Stimulated activated CD4-positive, alpha-beta T cell treated with anti-CD3 and anti-CD28 coated beads, Interleukin-2, amount 100 ng/mL, for 48 hours (primary cell): ENCODE measurements around the gene PCNT.
A peak's percentile ranks its signal among the peaks of the same experiment; 100 is the strongest.
"Not testable (repeated sequence)": the region's sequence is repeated elsewhere in the genome, so short reads cannot be mapped to it uniquely, and the experiment has no call there.

ENCODE experiments used
- DNase-seq, 2 donors: peaks; one replicate each; pipeline ENCODE4 v3.0.0-alpha.2; 2020

Gene PCNT

DNA sequence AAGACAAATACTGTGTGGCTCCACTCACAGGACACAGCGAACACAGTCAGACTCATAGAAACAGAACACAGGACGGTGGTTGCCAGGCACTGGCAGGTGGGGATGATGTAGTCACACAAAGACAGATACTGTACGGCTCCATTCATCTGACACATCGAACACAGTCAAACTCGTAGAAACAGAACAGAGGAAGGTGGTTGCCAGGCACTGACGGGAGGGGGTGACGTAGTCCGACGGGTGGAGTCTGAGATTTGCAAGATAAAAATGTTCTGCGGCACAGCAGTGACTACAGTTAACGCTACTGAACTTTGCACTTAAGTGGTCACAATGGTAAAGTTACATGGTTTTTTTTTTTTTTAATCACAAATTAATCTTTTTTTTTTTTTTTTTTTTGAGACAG is 19.0 kb upstream of the PCNT start:
- DNase-seq = no peak

DNA sequence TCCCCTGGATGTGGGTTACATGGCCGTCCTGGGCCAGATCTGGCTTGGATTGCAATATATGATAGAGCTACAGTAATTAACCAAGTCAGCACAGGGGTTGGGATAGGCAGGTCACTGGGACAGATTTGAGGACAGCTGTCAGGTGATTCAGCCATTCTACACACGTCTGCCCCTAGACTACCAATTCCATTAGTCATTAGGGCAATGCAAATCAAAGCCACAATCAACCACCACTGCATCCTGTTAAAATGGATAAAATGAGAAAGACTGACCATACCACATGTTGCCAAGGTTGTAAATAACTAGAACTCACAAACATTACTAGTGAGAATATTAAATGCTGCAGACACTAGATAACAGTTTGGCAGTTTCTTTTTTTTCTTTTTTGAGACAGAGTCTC is 16.3 kb upstream of the PCNT start:
- DNase-seq = no peak

DNA sequence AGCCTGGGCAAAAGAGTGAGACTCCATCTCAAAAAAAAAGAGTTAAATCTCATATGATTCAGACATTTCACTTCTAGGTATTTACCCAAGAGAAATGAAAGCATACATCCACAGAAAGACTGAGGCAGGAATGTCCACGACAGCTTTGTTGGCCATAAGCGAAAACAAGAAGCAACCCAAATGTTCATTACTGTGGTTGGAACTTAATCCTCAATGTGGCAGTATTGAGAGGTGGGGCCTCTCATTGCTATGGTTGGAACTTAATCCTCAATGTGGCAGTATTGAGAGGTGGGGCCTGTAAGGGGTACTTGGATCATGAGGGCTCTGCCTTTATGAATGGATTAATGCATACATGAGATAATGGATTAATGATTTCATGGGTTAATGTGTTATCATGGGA is 15.5 kb upstream of the PCNT start:
- no peak for DNase-seq

DNA sequence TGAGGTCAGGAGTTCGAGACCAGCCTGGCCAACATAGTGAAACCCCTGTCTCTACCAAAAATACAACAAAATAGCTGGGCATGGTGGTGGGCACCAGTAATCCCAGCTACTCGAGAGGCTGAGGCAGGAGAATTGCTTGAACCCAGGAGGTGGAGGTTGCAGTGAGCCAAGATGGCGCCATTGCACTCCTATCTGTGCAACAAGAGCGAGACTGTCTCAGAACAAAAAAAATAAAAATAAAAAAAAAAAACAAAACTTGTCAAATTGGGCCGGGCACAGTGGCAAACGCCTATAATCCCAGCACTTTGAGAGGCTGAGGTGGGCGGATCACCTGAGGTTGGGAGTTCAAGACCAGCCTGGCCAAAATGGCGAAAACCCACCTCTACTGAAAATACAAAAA is 13.7 kb upstream of the PCNT start:
- not testable (repeated sequence) for DNase-seq

DNA sequence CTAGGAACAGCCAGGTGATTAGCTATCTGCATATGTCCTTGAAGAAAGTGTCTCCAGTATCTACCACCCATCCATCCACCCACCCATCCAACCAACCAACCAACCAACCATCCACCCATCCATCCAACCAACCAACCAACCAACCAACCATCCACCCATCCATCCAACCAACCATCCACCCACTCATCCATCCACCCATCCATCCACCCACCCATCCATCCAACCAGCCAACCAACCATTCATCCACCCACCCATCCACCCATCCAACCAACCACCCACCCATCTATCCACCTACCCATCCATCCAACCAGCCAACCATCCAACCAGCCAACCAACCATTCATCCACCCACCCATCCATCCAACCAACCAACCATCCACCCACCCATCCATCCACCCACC is 12.4 kb upstream of the PCNT start:
- DNase-seq = no peak

DNA sequence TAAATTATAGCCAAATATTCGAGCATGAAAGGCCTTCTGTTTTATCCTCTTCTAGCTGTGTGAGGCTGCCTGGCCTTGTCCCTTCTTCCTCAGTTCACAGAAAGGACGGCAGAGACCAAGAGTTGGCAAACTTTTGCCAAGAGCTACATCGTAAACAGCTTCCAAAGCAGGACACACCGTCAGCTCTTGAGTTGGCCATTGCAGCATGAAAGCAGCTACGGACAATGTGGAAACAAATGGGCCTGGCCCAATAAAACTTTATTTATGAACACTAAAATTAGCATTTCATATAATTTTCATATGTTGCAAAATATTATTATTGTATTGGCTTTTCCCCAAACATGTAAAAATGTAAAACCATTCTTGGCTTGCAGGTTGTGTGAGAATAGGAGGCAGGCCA is 11.0 kb upstream of the PCNT start:
- no peak for DNase-seq

DNA sequence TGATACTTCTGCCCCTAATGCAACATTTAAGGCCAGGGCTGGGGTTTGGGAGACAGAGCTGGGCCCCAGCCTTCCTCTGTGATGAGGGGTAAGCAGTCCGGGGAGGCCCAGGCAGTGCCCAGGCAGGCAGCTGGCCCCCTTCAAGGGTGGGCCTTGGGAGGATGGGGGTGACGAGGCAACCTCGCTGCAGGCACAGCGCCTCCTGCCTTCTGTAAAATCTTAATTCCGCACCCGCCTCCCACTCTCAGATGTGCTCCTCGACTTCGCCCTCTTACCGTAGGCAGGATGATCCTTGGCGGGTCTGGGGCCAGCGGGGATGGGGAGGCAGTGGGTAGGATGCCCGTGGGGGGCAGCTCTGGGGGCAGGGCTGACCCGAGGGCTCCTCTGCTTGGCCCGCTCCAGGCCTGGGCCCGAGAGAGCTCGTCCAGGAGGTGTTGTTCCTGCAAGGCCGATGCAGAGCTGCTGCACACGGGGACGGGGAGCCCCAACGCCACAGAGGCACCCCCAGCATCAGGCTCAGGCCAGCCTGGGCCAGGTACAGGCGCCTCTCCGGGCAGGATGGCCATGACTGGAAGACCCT is 9.4 kb upstream of the PCNT start:
- DNase-seq = no peak

DNA sequence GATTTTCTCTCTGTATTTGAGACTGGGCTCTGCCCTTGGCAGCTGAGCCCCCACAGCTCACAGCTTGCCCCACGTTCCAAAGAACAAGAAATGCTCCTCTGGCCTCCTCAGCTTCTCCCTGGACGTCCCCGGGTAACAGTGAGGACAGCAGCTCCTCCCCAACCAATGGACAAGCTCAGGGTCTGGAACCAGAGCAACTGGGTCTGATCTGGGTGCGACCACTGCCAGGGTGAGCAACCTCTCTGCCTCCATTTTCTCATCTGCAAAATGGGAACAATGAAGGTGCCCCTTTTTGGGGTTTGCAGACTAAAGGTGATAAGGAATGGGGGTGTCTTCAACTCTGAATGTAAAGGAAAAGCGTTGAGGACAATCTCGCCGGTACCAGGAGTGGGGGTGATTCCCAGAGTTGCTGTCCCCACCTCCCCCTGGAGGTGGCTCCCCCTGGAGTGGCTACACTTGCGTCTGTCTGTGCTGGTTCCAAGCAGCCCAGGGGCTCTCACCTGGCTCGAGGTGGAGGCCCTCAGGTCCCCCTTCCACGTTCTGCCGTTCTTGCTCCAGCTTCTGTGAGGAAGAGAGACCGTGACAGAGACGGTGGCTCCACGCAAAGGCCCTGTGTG is 7.1 kb upstream of the PCNT start:
- no peak for DNase-seq

DNA sequence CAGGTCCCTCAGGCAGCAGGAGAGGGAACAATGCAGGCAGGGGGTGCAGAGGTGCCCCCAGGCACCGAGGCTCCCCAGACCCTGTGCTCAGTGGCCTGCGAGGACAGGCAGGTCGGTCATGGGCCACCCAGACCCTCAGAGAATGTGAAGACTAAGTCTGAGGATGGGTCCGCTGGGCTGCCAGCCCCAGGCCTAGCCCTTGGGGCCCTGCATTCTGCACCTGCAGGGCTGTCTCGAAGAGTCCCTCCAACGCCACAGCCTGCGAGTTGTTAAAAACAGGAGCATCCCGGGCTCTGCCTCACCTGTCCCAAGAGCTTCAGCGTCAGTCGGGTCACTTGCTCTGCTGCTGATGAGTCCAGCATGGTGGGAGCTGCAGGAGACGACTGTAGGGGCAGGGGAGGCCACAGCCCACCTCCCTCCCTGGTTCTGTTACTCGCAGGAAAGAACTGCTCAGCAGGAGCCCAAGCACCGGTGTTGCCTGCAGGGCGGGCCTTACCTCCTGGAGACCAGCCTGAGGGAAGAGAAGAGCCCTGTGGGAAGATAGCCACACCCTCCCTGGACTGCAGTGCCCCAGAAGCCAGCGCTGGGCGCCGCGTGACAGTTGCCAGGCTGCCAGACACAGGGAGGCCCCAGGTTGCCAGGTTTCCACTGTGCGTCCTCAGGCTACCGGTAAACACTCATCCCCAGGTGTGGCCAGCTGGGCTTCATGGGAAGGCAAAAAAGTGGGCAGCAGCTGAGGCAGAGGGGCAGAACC is 6.1 kb upstream of the PCNT start:
- DNase-seq = no peak

DNA sequence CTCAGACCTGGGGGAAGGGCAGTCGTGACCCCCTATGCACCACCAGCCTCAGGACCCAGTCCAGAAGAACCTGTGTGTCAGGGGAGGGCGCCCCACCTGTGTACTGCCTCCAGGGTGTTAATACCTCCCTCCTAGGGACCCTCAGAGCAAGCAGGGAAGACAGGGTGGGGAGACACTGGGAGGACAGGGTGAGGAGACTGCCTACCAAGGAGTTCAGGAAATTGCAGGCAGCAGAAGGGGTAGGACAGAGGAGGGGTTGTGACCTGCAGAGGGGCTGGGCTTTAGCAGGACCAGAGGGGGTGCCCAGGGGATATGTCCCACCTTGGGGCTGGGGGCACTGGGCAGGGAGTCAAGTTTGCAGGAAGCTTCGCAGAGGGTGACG is 5.5 kb upstream of the PCNT start:
- no peak for DNase-seq

DNA sequence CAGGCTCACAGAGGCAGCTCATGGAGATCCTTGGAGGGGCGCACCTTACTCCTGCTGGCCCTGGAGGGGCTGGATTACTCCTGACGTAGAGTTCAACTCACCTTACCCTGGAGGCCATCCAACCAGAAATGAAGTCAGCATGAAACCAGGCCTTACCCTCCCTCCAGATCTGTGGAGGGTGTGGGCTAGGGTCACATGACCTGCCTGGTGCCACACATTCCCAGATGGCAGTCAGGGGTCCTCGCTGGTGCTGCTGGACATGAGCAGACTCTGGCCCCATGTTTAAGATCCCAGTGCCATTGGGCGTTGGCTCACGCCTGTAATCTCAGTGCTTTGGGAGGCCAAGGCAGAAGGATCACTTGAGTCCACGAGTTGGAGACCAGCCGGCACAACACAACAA is 4.8 kb upstream of the PCNT start:
- no peak for DNase-seq

DNA sequence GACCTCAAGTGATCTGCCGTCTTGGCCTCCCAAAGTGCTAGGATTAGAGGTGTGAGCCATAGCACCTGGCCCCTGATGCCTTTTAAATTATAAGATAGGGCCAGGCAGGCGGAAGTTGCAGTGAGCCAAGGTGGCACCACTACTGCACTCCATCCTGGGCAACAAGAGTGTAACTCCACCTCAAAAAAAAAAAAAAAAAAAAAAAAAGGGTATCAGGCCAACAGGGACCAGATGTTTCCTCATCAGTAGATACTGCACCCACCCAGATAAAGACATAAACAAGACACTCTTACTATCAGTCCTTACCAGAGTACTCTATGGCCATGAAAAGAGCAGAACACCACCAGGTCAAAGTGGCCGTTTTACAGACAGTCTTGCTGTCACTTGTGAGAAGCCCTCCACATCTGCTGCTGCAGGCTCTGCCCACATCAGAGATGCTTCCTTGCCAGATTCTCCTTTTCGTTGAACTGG is 3.6 kb upstream of the PCNT start:
- no peak for DNase-seq

DNA sequence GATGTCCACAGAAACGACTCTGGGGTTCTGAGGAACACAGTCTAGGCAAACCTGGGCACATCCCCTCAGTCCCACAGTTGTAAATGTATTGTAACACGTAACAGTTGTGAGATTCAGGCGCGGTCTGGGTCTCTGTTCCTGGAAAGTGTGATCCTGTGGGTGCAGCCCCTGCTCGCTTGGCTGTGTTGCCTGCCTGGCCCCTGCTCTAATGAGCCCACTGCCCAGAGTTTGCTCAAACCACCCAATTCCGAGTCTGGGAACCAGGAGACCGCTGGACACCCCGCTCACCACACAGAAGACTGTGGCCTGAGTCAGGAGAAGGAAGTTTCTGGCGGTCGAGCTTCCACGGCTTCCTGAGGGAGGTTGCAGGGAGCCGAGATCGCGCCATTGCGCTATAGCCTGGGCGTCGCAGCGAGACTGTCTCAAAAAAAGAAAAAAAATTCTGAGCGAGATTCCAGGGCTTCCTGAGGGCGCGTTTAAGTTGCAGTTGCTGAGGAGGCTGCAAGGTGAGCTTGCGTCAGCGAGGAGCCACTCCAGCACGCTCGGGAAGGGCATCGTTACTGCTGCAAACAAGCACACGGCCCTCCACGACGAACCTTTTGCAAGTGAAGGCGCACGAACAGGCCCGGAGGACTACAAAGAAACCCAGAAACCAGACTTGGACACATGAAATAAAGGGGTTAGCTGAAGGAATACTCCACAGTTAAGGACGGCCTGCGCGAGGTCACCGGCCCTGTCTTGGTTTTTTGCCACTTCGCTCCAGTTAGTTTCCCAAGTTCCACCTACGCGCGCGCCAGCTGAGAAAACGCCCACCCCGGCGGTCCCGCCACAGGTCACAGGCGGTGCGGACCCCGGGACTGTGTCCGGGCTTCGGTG is 1.4 kb upstream of the PCNT start:
- DNase-seq = peak in 1 of 2 donors; percentile 10

DNA sequence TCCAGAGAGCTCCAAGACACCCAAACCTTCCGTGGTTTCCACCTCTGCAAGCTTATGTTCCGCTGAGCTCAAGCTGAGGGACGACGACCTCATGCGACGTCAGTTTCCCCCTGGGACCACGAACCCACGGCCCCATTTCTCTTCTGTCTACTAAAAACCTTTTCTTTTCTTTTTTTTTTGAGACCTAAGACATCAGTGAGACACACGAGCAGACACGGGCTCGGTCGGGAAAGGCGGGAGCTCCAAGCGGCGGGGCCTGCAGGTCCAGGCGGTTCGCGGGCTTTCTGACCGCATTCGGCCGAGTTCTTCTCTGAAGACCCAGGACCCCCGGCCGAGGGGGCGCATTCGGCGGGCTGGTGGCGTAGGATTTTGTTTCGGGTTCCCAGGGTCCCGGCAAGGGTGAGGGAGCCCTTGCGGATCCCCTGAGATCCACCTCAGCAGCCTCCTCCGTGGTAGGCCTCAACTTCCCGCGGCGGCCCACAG is 688 bp upstream of the PCNT start:
- peak in 1 of 2 donors; percentile 13 for DNase-seq

DNA sequence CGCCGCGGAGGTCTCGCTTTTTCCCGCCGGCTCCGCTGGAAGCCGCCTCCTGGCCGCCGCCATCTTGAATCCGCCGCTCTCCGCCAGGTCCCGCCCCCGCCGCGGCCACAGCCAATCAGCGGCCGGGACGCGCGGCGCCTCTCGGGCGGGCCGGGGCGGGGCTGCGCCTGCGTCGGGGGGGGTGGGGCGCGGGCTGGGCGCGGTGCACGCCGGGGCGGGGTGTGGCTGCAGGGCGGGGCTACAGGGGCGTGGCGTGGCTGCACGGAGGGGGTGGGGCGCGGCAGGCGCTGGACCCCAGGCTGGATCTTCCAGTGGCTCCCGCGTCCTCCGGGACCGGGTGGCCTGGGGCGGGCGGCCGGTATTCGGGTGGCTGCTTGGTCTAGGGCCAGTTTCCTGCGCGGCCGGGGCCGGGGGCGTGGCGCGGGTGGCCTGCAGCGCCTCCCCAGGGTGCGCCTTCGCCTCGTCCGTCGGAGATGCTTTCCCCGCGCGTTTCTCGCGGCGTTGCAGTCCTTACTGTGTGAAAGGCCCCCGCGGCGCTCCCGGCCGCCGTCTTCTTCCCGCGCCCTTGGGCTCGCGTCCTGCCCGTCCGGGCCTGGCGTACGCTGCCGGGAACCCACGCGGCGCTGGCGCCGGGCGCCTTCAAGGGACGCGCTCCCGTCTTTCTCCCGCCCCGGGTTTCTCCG is 575 bp downstream of the PCNT start:
- DNase-seq = peak; percentile 84 to 90

DNA sequence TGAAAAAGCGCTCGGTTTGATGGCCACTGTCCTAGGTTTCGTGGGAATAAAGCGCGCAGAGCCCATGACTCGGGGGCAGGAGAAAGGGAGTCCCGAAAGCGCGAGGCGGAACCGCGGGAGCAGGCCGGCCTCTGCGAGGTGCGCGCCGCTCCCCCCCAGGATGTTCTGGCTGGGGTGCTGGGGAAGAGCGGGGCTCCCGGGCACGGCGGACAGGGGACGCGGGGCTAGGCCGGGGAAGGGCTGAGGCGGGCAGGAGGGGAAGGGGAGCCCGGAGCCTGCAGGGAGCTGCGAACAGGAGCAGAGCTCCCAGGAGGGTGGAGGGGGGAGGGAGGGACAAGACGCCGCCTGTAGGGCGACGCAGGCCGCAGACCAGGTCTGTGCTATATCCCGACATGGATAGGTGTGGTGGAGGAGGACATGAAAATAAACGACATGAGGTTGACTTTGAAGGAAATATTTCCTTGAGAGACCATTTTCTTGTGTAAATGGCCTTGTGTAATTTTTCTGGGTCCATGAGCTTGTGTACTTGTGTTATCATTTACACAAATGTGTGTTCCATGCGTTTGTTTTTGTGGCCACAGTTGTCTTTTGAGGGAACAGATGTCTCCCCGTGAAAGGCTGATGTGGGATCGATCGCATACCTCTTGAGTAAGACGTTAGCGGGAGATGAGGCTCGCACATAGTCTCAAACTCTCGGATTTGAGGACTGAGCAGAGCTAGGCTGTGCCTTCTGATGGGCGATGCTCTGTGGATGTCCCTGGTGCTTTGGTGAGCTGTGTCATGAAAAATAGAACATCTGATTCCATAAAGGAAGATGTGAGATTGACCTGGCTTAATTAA is 1.3 kb downstream of the PCNT start:
- DNase-seq = peak; percentile 21 to 27

DNA sequence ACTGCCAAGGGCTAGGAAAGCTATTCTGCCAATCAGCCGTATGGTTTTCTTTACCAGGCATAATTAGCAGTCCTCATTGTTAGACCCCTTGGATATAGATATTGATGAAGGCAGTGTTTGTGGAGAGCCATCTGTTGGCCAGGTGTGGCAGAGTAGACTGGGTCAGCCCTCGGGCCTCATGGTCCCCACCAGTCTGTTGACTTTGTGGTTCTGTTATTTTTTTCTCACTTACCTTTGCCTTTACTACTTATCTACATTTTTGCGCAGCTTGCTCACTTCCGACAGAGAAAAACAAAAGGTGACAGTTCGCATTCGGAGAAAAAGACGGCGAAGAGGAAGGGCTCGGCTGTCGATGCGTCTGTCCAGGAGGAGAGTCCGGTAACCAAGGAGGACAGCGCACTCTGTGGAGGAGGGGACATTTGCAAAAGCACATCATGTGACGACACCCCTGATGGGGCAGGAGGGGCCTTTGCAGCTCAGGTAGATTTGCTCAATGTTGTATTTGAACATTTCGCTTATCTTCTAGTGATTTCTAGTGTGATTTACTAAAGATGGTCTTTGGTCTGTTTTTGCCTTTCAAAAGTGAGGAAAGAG is 2.3 kb downstream of the PCNT start:
- DNase-seq = no peak

DNA sequence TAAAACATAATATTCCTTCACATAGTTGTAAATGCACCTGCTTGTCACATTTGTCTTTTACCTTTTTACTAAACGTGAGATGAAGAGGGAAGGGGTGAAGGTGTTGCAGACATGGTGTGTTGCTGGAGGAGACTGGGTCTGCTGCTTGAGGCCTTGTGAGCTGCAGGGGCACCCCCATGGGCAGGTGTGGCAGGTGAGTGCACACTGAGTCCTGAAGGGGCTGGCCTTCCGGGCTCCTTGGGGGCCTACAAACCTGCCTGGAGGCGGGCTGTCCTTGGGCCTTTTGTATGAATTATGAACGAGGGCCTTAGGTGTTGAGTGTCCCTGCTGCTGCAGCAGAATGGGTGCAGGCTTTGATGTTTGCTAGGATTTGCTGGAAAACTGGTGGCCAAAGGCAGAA is 3.8 kb downstream of the PCNT start:
- no peak for DNase-seq

DNA sequence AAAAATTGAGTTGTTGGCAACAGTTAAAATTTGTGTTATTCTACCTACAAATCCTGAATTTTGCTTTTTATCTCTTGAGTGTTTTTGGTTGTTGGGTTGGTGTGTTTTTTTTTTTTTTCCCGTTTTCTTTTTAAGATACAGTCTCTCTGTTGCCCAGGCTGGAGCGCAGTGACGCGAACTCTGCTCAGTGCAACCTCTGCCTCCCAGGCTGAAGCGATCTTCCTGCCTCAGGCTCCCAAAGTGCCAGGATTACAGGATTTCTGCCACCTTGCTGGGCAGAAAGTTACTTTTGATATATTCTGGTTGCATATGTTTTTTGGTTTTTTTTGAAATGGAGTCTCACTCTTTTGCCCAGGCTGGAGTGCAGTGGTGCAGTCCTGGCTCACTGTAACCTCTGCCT is 4.2 kb downstream of the PCNT start:
- no peak for DNase-seq

DNA sequence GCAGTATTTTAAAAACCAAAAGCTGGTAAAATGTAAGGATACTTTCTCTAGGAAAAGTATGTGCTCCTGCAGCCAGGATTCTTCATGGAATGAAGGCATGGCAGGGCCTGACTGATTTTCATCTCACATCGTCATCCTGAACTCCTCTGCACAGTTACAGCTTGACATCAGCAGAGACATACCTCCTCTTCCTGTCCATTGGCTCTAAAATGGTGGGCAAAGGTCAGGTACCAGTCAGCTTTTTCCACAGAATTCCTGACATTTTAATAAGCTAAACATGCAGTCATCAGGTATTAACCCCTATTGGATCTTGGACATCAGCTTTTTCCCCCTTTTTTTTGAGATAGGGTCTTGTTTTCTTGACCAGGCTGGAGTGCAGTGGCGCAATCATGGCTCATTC is 5.8 kb downstream of the PCNT start:
- DNase-seq = no peak
